Prostate gland (tissue), 2 donors: ENCODE measurements around the gene OR10T2. TPM values are rescaled to one million over a fixed set of nuclear protein-coding genes. Genes with fewer than 3 reads are reported as not detected.

Experiments used
- DNase-seq: peaks from one replicate; pipeline ENCODE4 v3.0.0-alpha.2; 2019; ENCODE audit warnings: low spot score
- H3K27ac ChIP-seq, 2 donors: fragments of 200-600 bp; sonication (generic); 2 replicates each; pipeline ENCODE4 v1.5.1; 2017 to 2019
- H3K27me3 ChIP-seq: fragments of 200-600 bp; sonication (generic); replicated peaks from 2 replicates; pipeline ENCODE4 v1.5.1; 2019; ENCODE audit not compliant: insufficient read depth
- H3K36me3 ChIP-seq, 2 donors: fragments of 200-600 bp; sonication (generic); 1 replicate in 1 of 2; 2 replicates in 1 of 2; pipeline versions ENCODE4 v1.5.1 to v1.8.1; 2017 to 2019
- H3K4me1 ChIP-seq: fragments of 200-600 bp; sonication (generic); replicated peaks from 2 replicates; pipeline ENCODE4 v1.5.1; 2019
- H3K4me3 ChIP-seq, 2 donors: fragments of 200-600 bp; sonication (generic); 2 replicates each; pipeline ENCODE4 v1.5.1; 2017 to 2019
- H3K9me3 ChIP-seq: fragments of 200-600 bp; sonication (generic); 2 replicates; pipeline ENCODE4 v1.5.1; 2017
- POLR2A ChIP-seq: fragments of 450-650 bp; IDR thresholded peaks from one replicate; pipeline ENCODE4 v1.6.1; 2016; ENCODE audit warnings: antibody characterized with exemption, mild to moderate bottlenecking
- POLR2AphosphoS5 ChIP-seq: sonication (generic); formaldehyde crosslinking; IDR thresholded peaks from one replicate; pipeline ENCODE4 v1.6.1; 2017; ENCODE audit warnings: antibody characterized with exemption
- WGBS: methylation state at CpG from one replicate; pipeline ENCODE4 v1.1.5; 2018; 5-methylcytosine and 5-hydroxymethylcytosine counted together
- intact Hi-C: fragments of 100-400 bp; cut with DNase I; formaldehyde crosslinking; loops from one replicate; pipeline ENCODE4 v1.14.2; 2022
- total RNA-seq, 2 donors: library from RNA; depleted of rRNA; stranded (reverse); fragments of >200 nt; gene quantifications; one replicate each; pipeline ENCODE4 v1.1.0, GENCODE V29; 2016
- TF ChIP-seq, protein P1 (sequence below), 4 experiments: fragments of 200-600 bp in 2 of 4; fragments of 450-650 bp in 2 of 4; sonication (generic) in 2 of 4; IDR thresholded peaks; 1 replicate in 3 of 4; 2 replicates in 1 of 4; pipeline ENCODE4 v1.5.1; 2016 to 2019; ENCODE audit warnings: antibody characterized with exemption in 4 of 4, mild to moderate bottlenecking in 2 of 4, moderate library complexity in 2 of 4

Gene OR10T2
- total RNA-seq, 2 donors from 2014 or later, result not detected

DNA sequence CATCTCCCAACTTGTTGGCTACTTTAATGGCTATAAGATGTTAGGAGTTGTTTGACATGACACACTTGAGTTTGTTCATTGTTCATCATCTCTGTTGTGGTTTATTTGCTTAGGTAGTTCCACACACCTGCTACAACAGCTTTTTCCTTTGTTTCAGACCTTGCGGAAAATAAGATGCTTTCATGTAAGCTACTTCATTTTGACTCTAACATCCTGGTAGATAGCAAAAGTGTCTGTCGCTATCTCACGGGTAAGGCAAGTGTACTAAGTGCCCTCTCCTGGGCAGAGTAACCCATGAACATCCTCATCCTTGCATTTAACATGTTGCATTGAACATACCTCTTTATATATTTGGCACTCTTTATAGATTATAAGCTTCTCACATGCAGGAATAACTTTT is 1.6 kb upstream of the OR10T2 start:
- DNase-seq, result no peak
- Histone ChIP-seq H3K36me3 (no peaks in the 10 kb centered on the region), H3K9me3 (no peaks in the 10 kb centered on the region), H3K27me3 (no peaks in the 10 kb centered on the region), H3K4me3 (no peak overlapping the region), H3K27ac (no peak overlapping the region), H3K4me1 (no peaks in the 10 kb centered on the region)
- intact Hi-C loops, result no loop called here
- TF ChIP-seq, protein P1, sequence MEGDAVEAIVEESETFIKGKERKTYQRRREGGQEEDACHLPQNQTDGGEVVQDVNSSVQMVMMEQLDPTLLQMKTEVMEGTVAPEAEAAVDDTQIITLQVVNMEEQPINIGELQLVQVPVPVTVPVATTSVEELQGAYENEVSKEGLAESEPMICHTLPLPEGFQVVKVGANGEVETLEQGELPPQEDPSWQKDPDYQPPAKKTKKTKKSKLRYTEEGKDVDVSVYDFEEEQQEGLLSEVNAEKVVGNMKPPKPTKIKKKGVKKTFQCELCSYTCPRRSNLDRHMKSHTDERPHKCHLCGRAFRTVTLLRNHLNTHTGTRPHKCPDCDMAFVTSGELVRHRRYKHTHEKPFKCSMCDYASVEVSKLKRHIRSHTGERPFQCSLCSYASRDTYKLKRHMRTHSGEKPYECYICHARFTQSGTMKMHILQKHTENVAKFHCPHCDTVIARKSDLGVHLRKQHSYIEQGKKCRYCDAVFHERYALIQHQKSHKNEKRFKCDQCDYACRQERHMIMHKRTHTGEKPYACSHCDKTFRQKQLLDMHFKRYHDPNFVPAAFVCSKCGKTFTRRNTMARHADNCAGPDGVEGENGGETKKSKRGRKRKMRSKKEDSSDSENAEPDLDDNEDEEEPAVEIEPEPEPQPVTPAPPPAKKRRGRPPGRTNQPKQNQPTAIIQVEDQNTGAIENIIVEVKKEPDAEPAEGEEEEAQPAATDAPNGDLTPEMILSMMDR (IDR thresholded peaks at IDR 0.05), result no peak
- TF ChIP-seq POLR2AphosphoS5 (no peak), POLR2A (no peak)
- 67% methylated on average over 3 of the region's 3 CpGs for WGBS

DNA sequence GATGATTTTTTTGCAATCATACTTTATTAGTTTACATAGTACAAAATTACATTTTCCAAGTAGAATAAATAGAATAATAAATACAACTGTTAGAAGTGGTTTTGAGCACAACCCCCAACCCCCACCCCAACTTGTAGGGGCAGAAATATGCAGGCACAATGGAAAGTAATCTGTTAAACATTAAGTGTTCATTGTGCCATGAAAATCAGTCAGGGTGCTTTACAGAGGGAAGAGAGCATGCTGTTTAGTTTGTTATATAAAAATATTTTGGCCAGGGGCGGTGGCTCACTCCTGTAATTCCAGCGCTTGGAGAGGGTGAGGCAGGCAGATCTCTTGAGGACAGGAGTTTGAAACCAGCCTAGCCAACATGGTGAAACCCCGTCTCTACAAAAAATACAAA is 2.6 kb downstream of the OR10T2 start:
- intact Hi-C loops, result no loop called here
- no peak overlapping the region for H3K27ac ChIP-seq
- no peaks in the 10 kb centered on the region for H3K36me3 ChIP-seq
- TF ChIP-seq POLR2A (no peak), POLR2AphosphoS5 (no peak)
- TF ChIP-seq, protein P1 (IDR thresholded peaks at IDR 0.05), result no peak
- no peak overlapping the region for H3K4me3 ChIP-seq
- 80% methylated on average over 3 of the region's 3 CpGs for WGBS
- H3K9me3 ChIP-seq, result no peaks in the 10 kb centered on the region
- DNase-seq, result no peak
- H3K4me1 ChIP-seq, result no peaks in the 10 kb centered on the region
- no peaks in the 10 kb centered on the region for H3K27me3 ChIP-seq

DNA sequence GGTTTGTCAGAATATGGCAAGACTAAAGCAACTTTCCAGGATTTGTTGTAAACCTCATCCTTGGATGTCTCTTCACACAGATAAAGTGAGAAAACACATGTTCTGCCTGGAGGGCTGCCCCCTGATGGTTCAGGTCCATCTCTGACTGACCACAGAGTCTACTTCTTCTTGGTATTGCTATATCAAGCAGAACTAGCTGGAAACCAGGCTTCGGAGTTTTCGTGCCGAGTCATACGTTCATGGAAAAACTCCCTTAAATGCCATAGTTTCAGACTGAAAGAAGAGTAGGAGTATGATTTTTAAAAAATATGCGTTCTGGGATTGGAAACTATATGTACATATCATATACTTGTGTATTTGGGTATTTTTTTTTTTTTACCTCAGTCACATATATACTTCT is 5.8 kb downstream of the OR10T2 start:
- Histone ChIP-seq H3K27me3 (no peaks in the 10 kb centered on the region), H3K27ac (no peak overlapping the region), H3K36me3 (no peaks in the 10 kb centered on the region), H3K4me1 (no peaks in the 10 kb centered on the region), H3K9me3 (no peaks in the 10 kb centered on the region), H3K4me3 (no peak overlapping the region)
- DNase-seq, result no peak
- 94% methylated on average over 5 of the region's 5 CpGs for WGBS
- intact Hi-C loops, result no loop called here
- TF ChIP-seq POLR2A (no peak), POLR2AphosphoS5 (no peak)
- TF ChIP-seq, protein P1 (IDR thresholded peaks at IDR 0.05), result no peak

DNA sequence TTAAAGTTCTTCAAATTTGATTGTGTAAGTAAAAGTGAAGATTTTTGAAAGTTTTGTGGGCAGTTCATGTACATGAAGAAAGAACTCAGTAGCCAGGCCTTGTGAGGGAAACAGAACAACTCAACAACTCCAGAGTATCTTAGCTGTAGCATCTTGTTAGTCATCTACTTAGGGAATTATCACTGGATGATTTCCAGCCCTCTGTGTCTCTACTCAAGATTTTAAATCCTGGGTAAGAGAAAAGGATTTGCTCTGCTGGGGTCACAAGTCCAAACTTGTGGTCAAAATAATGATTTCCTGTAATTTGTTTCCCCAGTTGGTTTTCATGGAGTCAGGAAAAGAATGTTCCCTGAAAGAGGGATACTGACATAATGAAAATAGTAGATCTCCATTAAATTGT is 8.2 kb downstream of the OR10T2 start:
- Histone ChIP-seq H3K27ac (no peak overlapping the region), H3K4me1 (no peaks in the 10 kb centered on the region), H3K27me3 (no peaks in the 10 kb centered on the region), H3K9me3 (no peaks in the 10 kb centered on the region), H3K36me3 (no peaks in the 10 kb centered on the region), H3K4me3 (no peak overlapping the region)
- DNase-seq, result no peak
- intact Hi-C loops, result no loop called here
- no peak for TF ChIP-seq POLR2A
- no peak for TF ChIP-seq POLR2AphosphoS5
- TF ChIP-seq, protein P1 (IDR thresholded peaks at IDR 0.05), result no peak

DNA sequence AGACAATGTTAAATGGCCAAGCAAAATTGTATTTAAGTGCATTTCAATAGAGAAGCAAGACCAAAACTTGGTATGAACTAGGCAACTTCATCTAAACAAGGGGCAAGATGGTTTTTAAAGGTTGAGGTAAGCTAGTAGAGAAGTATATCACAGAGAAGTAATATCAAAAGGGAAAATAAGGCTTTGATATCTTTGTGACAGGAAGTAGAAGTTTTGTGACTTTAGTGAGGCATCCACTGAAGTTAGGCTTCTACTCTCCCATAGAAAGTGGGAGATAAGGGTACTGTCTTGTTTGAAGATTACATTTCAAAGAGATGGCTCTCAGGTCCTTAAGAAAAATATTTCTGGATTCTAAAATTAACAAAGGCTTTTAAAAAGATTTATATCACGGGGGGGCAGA is 8.9 kb downstream of the OR10T2 start:
- no peak overlapping the region for H3K27ac ChIP-seq
- TF ChIP-seq, protein P1 (IDR thresholded peaks at IDR 0.05), result no peak
- no peak for TF ChIP-seq POLR2A
- TF ChIP-seq POLR2AphosphoS5, result no peak
- intact Hi-C loops, result no loop called here
- H3K36me3 ChIP-seq, result no peaks in the 10 kb centered on the region
- no peak overlapping the region for H3K4me3 ChIP-seq
- no peaks in the 10 kb centered on the region for H3K9me3 ChIP-seq
- whole genome bisulfite sequencing, result 45% methylated on average over 1 of the region's 1 CpG
- H3K4me1 ChIP-seq, result no peaks in the 10 kb centered on the region
- no peak for DNase-seq
- no peaks in the 10 kb centered on the region for H3K27me3 ChIP-seq
